ENCODE results near the gene KCNMA1. TPM values are rescaled to one million over a fixed set of nuclear protein-coding genes. Genes with fewer than 3 reads are reported as not detected.

The KCNMA1 gene
- total RNA-seq, 3 donors from 2014 or later, result 0.10 to 0.60 (median 0.18) TPM

- H3K9me3 Mint-ChIP-seq, result no peaks in the 10 kb centered on the region
- no peaks in the 10 kb centered on the region for H3K27me3 Mint-ChIP-seq (ENCODE audit: low read depth)
- ATAC-seq, result no peak
- DNase-seq, result no peak
- no peaks in the 10 kb centered on the region for H3K36me3 Mint-ChIP-seq (ENCODE audit: insufficient read depth)
- H3K4me1 Mint-ChIP-seq (ENCODE audit: low read depth), result no peaks in the 10 kb centered on the region
- H3K4me3 Mint-ChIP-seq, result no peak overlapping the region
Observed at GRCh38 chr10:77433546-77433945, 204.1 kb downstream of the KCNMA1 start.

- ATAC-seq, result no peak
- H3K9me3 Mint-ChIP-seq, result no peaks in the 10 kb centered on the region
- no peaks in the 10 kb centered on the region for H3K36me3 Mint-ChIP-seq (ENCODE audit: insufficient read depth)
- H3K27me3 Mint-ChIP-seq (ENCODE audit: low read depth), result peaks cover 4% of the 10 kb centered on the region
- no peaks in the 10 kb centered on the region for H3K4me1 Mint-ChIP-seq (ENCODE audit: low read depth)
- no peak for DNase-seq
- H3K4me3 Mint-ChIP-seq, result no peak overlapping the region
Observed at GRCh38 chr10:77431980-77432797, 205.4 kb downstream of the KCNMA1 start.

- H3K27me3 Mint-ChIP-seq (ENCODE audit: low read depth), result peaks cover 4% of the 10 kb centered on the region
- H3K36me3 Mint-ChIP-seq (ENCODE audit: insufficient read depth), result no peaks in the 10 kb centered on the region
- DNase-seq, result no peak
Observed at GRCh38 chr10:77431209-77431611, 206.4 kb downstream of the KCNMA1 start.

GRCh38 chr10:77430530-77430929 lies 207.1 kb downstream of the KCNMA1 start:
- no peaks in the 10 kb centered on the region for H3K36me3 Mint-ChIP-seq (ENCODE audit: insufficient read depth)
- H3K4me1 Mint-ChIP-seq (ENCODE audit: low read depth), result no peaks in the 10 kb centered on the region
- DNase-seq (no peak), ATAC-seq (no peak)
- peaks cover 4% of the 10 kb centered on the region for H3K27me3 Mint-ChIP-seq (ENCODE audit: low read depth)
- no peak overlapping the region for H3K4me3 Mint-ChIP-seq
- no peaks in the 10 kb centered on the region for H3K9me3 Mint-ChIP-seq

More at GRCh38 chr10:77431209-77431611, 206.4 kb downstream of the KCNMA1 start:
- H3K9me3 Mint-ChIP-seq, result no peaks in the 10 kb centered on the region
- no peak for ATAC-seq
- no peaks in the 10 kb centered on the region for H3K4me1 Mint-ChIP-seq (ENCODE audit: low read depth)
- H3K4me3 Mint-ChIP-seq, result no peak overlapping the region

- H3K4me1 Mint-ChIP-seq (ENCODE audit: low read depth), result no peaks in the 10 kb centered on the region
- no peak for ATAC-seq
- H3K4me3 Mint-ChIP-seq, result no peak overlapping the region
- no peaks in the 10 kb centered on the region for H3K36me3 Mint-ChIP-seq (ENCODE audit: insufficient read depth)
- DNase-seq, result no peak
- no peaks in the 10 kb centered on the region for H3K9me3 Mint-ChIP-seq
- H3K27me3 Mint-ChIP-seq (ENCODE audit: low read depth), result peaks cover 4% of the 10 kb centered on the region
Observed at GRCh38 chr10:77428691-77429395, 208.8 kb downstream of the KCNMA1 start.

- Mint-ChIP-seq H3K4me1 (ENCODE audit: low read depth) (no peaks in the 10 kb centered on the region), H3K27me3 (ENCODE audit: low read depth) (peaks cover 4% of the 10 kb centered on the region), H3K9me3 (no peaks in the 10 kb centered on the region), H3K4me3 (no peak overlapping the region), H3K36me3 (ENCODE audit: insufficient read depth) (no peaks in the 10 kb centered on the region)
- no peak for DNase-seq
- no peak for ATAC-seq
Observed at GRCh38 chr10:77424257-77424656, 213.4 kb downstream of the KCNMA1 start.

GRCh38 chr10:77422491-77423338 lies 214.9 kb downstream of the KCNMA1 start:
- no peaks in the 10 kb centered on the region for H3K9me3 Mint-ChIP-seq
- H3K4me3 Mint-ChIP-seq, result no peak overlapping the region
- no peaks in the 10 kb centered on the region for H3K27me3 Mint-ChIP-seq (ENCODE audit: low read depth)
- no peaks in the 10 kb centered on the region for H3K4me1 Mint-ChIP-seq (ENCODE audit: low read depth)
- H3K36me3 Mint-ChIP-seq (ENCODE audit: insufficient read depth), result no peaks in the 10 kb centered on the region
- no peak for ATAC-seq
- DNase-seq, result no peak

GRCh38 chr10:77421591-77421990 lies 216.0 kb downstream of the KCNMA1 start:
- Mint-ChIP-seq H3K4me1 (ENCODE audit: low read depth) (no peaks in the 10 kb centered on the region), H3K4me3 (no peak overlapping the region), H3K27me3 (ENCODE audit: low read depth) (peaks cover 2% of the 10 kb centered on the region), H3K36me3 (ENCODE audit: insufficient read depth) (no peaks in the 10 kb centered on the region), H3K9me3 (no peaks in the 10 kb centered on the region)
- no peak for ATAC-seq
- DNase-seq, result no peak

- Mint-ChIP-seq H3K4me1 (ENCODE audit: low read depth) (no peaks in the 10 kb centered on the region), H3K36me3 (ENCODE audit: insufficient read depth) (no peaks in the 10 kb centered on the region)
- ATAC-seq, result no peak
Observed at GRCh38 chr10:77420947-77421523, 216.6 kb downstream of the KCNMA1 start.

GRCh38 chr10:77419979-77420378 lies 217.6 kb downstream of the KCNMA1 start:
- DNase-seq (no peak), ATAC-seq (no peak)
- Mint-ChIP-seq H3K9me3 (no peaks in the 10 kb centered on the region), H3K4me3 (no peak overlapping the region), H3K4me1 (ENCODE audit: low read depth) (no peaks in the 10 kb centered on the region), H3K36me3 (ENCODE audit: insufficient read depth) (no peaks in the 10 kb centered on the region), H3K27me3 (ENCODE audit: low read depth) (peaks cover 2% of the 10 kb centered on the region)

More at GRCh38 chr10:77420947-77421523, 216.6 kb downstream of the KCNMA1 start:
- Mint-ChIP-seq H3K9me3 (no peaks in the 10 kb centered on the region), H3K4me3 (no peak overlapping the region), H3K27me3 (ENCODE audit: low read depth) (peaks cover 2% of the 10 kb centered on the region)
- DNase-seq, result no peak

GRCh38 chr10:77419056-77419455 lies 218.6 kb downstream of the KCNMA1 start:
- H3K4me3 Mint-ChIP-seq, result no peak overlapping the region
- H3K4me1 Mint-ChIP-seq (ENCODE audit: low read depth), result no peaks in the 10 kb centered on the region
- DNase-seq (no peak), ATAC-seq (no peak)
- peaks cover 2% of the 10 kb centered on the region for H3K27me3 Mint-ChIP-seq (ENCODE audit: low read depth)
- H3K36me3 Mint-ChIP-seq (ENCODE audit: insufficient read depth), result no peaks in the 10 kb centered on the region
- H3K9me3 Mint-ChIP-seq, result no peaks in the 10 kb centered on the region

GRCh38 chr10:77417806-77418640 lies 219.6 kb downstream of the KCNMA1 start:
- Mint-ChIP-seq H3K36me3 (ENCODE audit: insufficient read depth) (no peaks in the 10 kb centered on the region), H3K9me3 (no peaks in the 10 kb centered on the region), H3K4me3 (no peak overlapping the region), H3K4me1 (ENCODE audit: low read depth) (no peaks in the 10 kb centered on the region), H3K27me3 (ENCODE audit: low read depth) (peaks cover 2% of the 10 kb centered on the region)
- DNase-seq, result no peak
- ATAC-seq, result no peak

GRCh38 chr10:77417359-77417758 lies 220.2 kb downstream of the KCNMA1 start:
- peaks cover 2% of the 10 kb centered on the region for H3K27me3 Mint-ChIP-seq (ENCODE audit: low read depth)
- no peaks in the 10 kb centered on the region for H3K36me3 Mint-ChIP-seq (ENCODE audit: insufficient read depth)
- no peak for DNase-seq
- no peaks in the 10 kb centered on the region for H3K4me1 Mint-ChIP-seq (ENCODE audit: low read depth)
- H3K4me3 Mint-ChIP-seq, result no peak overlapping the region
- no peak for ATAC-seq
- H3K9me3 Mint-ChIP-seq, result no peaks in the 10 kb centered on the region
